HUES64 (cell line): ENCODE measurements around the gene SLC41A3.
A peak's percentile ranks its signal among the peaks of the same experiment; 100 is the strongest.
"Not testable (repeated sequence)": the region's sequence is repeated elsewhere in the genome, so short reads cannot be mapped to it uniquely, and the experiment has no call there.

ENCODE experiments used
- H3K27ac ChIP-seq: 2 replicates; pipeline ENCODE4 v1.7.0; 2013; ENCODE audit warnings: low read depth, low read length, inconsistent platforms
- H3K27me3 ChIP-seq: 2 replicates; pipeline ENCODE4 v1.6.1; 2013; ENCODE audit warnings: mild to moderate bottlenecking, low read length; ENCODE audit not compliant: insufficient read depth
- H3K36me3 ChIP-seq: 2 replicates; pipeline ENCODE4 v1.6.1; 2013; ENCODE audit warnings: mild to moderate bottlenecking, low read length; ENCODE audit not compliant: insufficient read depth
- H3K4me1 ChIP-seq: 2 replicates; pipeline ENCODE4 v1.6.1; 2013; ENCODE audit warnings: mild to moderate bottlenecking, low read length, moderate library complexity; ENCODE audit not compliant: insufficient read depth
- H3K4me3 ChIP-seq: 2 replicates; pipeline ENCODE4 v1.5.1; 2013; ENCODE audit warnings: mild to moderate bottlenecking, low read length, moderate library complexity
- H3K9ac ChIP-seq: 2 replicates; pipeline ENCODE4 v1.6.1; 2013; ENCODE audit warnings: mild to moderate bottlenecking, low read depth, low read length
- H3K9me3 ChIP-seq: 2 replicates; pipeline ENCODE4 v1.6.1; 2013; ENCODE audit warnings: low read depth, low read length; ENCODE audit not compliant: insufficient read depth
- WGBS: fragments of 150-250, 120-280 bp; methylation state at CpG from one replicate; pipeline ENCODE4 v1.1.7; 2013; ENCODE audit warnings: missing lambda C conversion rate; 5-methylcytosine and 5-hydroxymethylcytosine counted together

The SLC41A3 gene

DNA sequence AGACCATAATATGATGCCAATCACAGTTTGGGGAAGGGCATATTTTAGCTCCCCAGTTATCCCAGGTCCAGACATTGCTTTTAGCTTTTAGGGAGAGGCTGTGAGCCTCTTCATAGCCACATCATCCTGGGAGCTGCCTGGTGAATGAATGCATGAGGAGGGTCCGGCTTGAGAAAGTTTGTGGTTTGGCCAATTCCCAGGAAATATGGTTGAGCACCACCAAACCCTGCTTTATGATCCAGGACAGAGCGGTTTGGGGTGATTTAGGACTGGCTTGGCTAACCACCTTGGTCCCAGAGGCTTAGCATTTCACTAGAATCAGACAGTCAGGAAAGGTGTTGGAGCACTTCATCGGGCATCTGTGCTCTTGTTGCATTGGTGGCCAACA, 107.9 kb downstream of the SLC41A3 start:
- H3K9me3 ChIP-seq, H3K36me3 ChIP-seq, H3K27ac ChIP-seq, H3K9ac ChIP-seq, H3K4me1 ChIP-seq, H3K4me3 ChIP-seq: not testable (repeated sequence)
- 94% methylated on average over 3 of the region's 3 CpGs for WGBS
- H3K27me3 ChIP-seq = peaks cover 14% of the 10 kb centered on the region

DNA sequence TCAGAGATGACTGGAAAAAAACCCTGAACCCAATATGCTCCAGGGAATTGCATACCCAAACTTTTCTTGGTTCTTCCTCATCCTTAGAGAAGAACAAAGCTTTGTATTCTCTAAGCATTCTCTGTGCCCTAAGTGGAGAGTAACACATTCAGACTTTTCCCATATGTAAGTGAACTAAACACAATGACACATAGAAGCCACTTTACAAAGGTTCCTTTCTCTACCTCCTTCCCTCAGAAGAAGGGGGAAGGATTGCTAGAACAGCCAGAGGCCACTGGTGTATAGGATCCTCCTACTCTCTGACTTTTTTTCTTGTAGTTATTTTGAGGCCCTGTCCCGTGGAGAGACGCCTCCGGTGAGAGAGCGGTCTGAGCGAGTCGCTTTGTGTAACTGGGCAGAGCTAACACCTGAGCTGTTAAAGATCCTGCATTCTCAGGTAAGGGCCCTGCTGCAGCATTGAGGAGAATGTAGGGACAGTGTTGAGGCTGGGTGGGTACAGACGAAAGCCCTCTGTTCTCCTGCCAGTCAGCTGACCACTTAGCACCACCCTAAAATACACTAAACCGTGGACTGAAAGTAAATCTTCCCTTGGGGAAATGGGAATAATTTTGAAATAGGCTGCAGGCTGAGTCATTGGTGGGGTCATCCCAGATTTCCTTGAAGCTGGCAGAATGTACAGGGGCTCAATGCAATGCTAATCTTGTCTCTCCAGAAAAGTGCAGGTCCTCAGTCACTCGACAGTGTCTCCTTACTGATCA, 108.5 kb downstream of the SLC41A3 start:
- H3K9ac ChIP-seq, H3K36me3 ChIP-seq, H3K27ac ChIP-seq, H3K9me3 ChIP-seq, H3K4me3 ChIP-seq, H3K4me1 ChIP-seq: not testable (repeated sequence)
- 91% methylated on average over 2 of the region's 9 CpGs for WGBS
- H3K27me3 ChIP-seq = peaks cover 19% of the 10 kb centered on the region

DNA sequence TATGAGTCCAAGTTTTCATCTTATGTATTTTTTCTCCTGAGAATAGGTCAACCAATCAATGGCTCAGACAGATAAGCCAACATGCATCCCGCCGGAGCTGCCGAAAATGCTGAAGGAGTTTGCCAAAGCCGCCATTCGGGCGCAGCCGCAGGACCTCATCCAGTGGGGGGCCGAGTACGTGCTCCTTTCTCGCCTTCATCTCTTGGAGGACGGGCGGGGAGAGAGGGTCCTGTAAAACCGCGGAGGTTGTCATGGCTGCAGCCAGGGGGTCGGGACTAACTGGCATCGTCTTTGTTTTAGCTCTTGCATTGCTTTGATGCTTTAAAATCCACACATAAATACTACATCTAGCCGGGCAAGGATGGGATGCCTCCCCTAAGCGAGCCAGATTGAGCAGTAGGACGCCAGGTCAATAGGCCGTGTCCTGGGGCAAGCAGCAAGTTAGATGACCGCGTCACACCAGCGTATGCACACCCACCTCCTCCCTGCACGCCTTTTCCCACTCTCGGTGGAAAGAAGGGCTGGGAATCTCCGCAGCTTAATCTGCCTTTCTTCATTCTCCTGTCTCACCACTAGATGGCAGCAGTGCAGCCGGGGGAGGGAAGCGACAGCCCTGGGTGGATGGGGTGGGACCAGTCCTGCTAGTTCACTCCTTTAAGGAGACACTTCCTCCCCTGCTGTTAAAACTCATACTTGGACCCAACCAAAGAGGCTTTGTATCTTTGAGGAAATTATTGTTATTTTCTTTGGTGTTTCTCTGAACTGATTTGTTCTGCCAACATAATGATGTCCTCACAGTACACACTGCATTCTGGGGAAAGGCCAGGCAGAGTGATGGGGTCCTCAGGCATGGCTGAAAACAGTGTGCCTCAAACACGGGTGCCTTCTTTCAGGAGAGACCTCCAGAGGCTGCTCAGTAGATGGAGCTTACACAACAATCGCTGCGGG, 111.7 kb downstream of the SLC41A3 start:
- not testable (repeated sequence) for H3K4me1 ChIP-seq, H3K9me3 ChIP-seq, H3K27ac ChIP-seq, H3K36me3 ChIP-seq
- H3K4me3 ChIP-seq = peak overlapping the region; percentile 66
- WGBS = under 1% methylated on average over 26 of the region's 31 CpGs
- H3K27me3 ChIP-seq = peaks cover 38% of the 10 kb centered on the region
- H3K9ac ChIP-seq = peak overlapping the region; percentile 43; the same call in 1 of the 2 replicates

- not testable (repeated sequence) for H3K9ac ChIP-seq, H3K4me3 ChIP-seq, H3K27ac ChIP-seq, H3K9me3 ChIP-seq, H3K36me3 ChIP-seq, H3K4me1 ChIP-seq
- H3K27me3 ChIP-seq = peaks cover 62% of the 10 kb centered on the region
- whole genome bisulfite sequencing = no CpG with 5 or more reads among the region's 50 CpGs
Observed at GRCh38 chr3:125968701-125969592, 115.0 kb downstream of the SLC41A3 start, which contains the start of gene ROPN1B. ROPN1B (plus strand) TSS chr3:125969178; CDS start chr3:125972055, 2,877 bp downstream.

GRCh38 chr3:125968121-125968520, 115.8 kb downstream of the SLC41A3 start:
- peaks cover 62% of the 10 kb centered on the region for H3K27me3 ChIP-seq

GRCh38 chr3:125967156-125967555, 116.8 kb downstream of the SLC41A3 start:
- Histone ChIP-seq H3K9me3 (no peaks in the 10 kb centered on the region), H3K27ac (no peak overlapping the region), H3K4me1 (peaks cover 4% of the 10 kb centered on the region; the same call in 1 of the 2 replicates), H3K36me3 (no peaks in the 10 kb centered on the region), H3K27me3 (peaks cover 64% of the 10 kb centered on the region), H3K4me3 (no peak overlapping the region), H3K9ac (no peak overlapping the region)

More at GRCh38 chr3:125968121-125968520, 115.8 kb downstream of the SLC41A3 start:
- H3K4me1 ChIP-seq, H3K36me3 ChIP-seq, H3K9me3 ChIP-seq, H3K4me3 ChIP-seq, H3K27ac ChIP-seq, H3K9ac ChIP-seq: not testable (repeated sequence)
- 87% methylated on average over 2 of the region's 2 CpGs for WGBS

DNA sequence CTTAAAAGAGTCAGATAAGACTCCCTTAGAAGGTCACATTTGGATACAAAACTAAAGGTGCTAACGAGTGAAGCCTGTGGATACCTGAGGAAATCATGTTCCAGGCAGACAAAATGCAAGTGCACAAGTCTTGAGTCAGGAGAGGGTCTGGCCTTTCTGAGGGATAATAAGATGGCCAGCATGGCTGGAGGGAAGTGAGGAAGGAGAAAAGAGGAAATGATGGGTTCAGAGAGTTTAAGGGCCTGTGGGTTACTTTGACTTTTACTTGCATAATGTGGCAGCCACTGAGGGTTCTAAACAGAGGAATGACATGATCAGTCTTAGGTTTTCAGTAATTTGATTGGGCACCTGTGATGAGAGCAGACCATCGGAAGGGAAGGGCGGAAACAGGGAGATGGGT, 118.4 kb downstream of the SLC41A3 start:
- Histone ChIP-seq H3K36me3 (no peaks in the 10 kb centered on the region), H3K4me1 (no peaks in the 10 kb centered on the region), H3K27me3 (peaks cover 49% of the 10 kb centered on the region), H3K9me3 (no peaks in the 10 kb centered on the region), H3K9ac (no peak overlapping the region), H3K4me3 (no peak overlapping the region), H3K27ac (no peak overlapping the region)
- WGBS = 91% methylated on average over 3 of the region's 3 CpGs

GRCh38 chr3:125963834-125964233, 120.1 kb downstream of the SLC41A3 start:
- not testable (repeated sequence) for H3K9me3 ChIP-seq, H3K4me1 ChIP-seq, H3K27ac ChIP-seq, H3K9ac ChIP-seq, H3K4me3 ChIP-seq, H3K36me3 ChIP-seq
- peaks cover 40% of the 10 kb centered on the region for H3K27me3 ChIP-seq
- WGBS = 100% methylated on average over 1 of the region's 1 CpG

DNA sequence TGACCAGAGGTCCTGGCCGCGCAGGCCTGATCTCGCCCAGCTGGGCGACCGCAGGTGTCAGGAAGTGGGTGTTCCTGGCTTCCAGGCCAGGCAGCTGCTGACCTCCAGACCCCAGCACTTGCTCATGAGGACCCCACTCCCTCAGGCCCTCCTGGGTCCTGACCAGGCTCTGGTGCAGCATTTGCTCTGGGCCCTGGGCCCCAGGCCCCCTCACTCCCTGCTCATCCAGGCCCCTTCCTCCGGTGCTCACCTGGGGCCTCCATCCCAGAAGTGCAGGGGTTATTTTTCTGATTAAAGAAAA, 122.7 kb downstream of the SLC41A3 start:
- no peaks in the 10 kb centered on the region for H3K36me3 ChIP-seq
- H3K9me3 ChIP-seq = no peaks in the 10 kb centered on the region
- H3K4me1 ChIP-seq = no peaks in the 10 kb centered on the region
- peaks cover 32% of the 10 kb centered on the region for H3K27me3 ChIP-seq
- no peak overlapping the region for H3K4me3 ChIP-seq
- no peak overlapping the region for H3K27ac ChIP-seq
- no peak overlapping the region for H3K9ac ChIP-seq
- 88% methylated on average over 5 of the region's 6 CpGs for WGBS

DNA sequence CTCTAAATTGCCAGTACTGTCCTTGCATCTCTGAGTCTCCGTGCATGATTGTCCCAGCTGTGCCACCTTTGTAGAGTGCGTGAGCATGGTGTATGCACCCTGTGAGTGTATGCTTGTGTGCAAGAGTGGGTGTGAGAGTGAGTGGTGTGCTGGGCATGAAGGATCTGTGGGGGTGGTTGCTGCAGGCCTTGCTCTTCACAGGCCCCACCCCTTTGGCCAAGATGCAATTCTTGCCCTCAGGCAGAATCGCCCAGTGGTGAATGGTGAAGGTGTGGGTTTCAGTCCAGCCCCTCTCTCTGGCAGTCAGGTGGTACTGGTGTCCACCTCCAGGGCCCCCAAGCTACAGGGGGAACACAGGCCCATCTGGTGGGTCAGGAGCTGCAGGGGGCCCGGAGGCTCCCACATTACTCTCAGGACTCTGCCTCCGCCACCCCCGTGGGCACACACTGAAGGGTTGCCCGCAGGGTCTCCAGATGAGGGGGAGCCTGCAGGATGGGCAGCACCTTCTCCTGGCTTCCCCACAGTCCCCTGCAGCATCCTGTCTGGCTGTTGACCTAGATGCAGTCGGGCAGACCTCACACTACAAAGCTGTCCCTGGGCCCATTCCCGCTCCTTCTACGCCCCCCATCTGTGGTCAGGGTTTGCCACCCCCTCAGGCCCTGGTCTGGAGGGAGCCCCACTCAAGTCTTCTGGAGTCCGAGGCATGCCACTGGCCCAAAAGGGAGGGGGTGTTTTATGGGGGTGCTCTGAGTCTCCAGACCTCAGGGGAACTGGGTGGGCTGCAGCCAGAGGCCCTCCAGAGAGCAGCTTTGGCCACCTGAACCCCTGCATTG, 123.3 kb downstream of the SLC41A3 start:
- 93% methylated on average over 11 of the region's 11 CpGs for WGBS
- Histone ChIP-seq H3K27me3 (peaks cover 28% of the 10 kb centered on the region), H3K4me1 (no peaks in the 10 kb centered on the region), H3K4me3 (no peak overlapping the region), H3K36me3 (no peaks in the 10 kb centered on the region), H3K9me3 (no peaks in the 10 kb centered on the region), H3K9ac (no peak overlapping the region), H3K27ac (no peak overlapping the region)
